Activated CD4-positive, alpha-beta T cell treated with anti-CD3 and anti-CD28 coated beads, Interleukin-2, amount 50 U/mL, for 24 hours (primary cell): ENCODE measurements around the gene BMP8B.

Experiments used
- DNase-seq, 2 donors: peaks; one replicate each; pipeline ENCODE4 v3.0.0-alpha.2; 2020; ENCODE audit warnings: low read depth in 1 of 2, low spot score in 1 of 2

Gene BMP8B

GRCh38 chr1:39760074-39761008, 28.3 kb downstream of the BMP8B start:
- no peak for DNase-seq

DNA sequence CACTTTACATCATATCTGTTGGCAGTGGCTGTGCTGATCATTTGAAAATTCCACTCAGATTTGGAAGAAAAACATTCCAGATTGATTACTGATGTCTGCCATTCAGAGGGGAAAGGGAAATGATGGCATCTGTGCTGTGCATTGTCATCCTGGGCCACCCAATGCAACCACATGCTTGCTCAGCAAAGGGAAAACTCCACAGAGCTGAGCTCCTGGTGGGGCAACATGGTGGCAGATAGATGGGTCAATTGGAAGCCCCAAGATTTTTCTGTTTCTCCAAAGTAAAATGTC, 29.3 kb downstream of the BMP8B start:
- no peak for DNase-seq

- DNase-seq = no peak
Measured at GRCh38 chr1:39758556-39759435, 29.9 kb downstream of the BMP8B start.

- no peak for DNase-seq
Measured at GRCh38 chr1:39757501-39757900, 31.2 kb downstream of the BMP8B start.

- no peak for DNase-seq
Measured at GRCh38 chr1:39755965-39756659, 32.6 kb downstream of the BMP8B start.

DNA sequence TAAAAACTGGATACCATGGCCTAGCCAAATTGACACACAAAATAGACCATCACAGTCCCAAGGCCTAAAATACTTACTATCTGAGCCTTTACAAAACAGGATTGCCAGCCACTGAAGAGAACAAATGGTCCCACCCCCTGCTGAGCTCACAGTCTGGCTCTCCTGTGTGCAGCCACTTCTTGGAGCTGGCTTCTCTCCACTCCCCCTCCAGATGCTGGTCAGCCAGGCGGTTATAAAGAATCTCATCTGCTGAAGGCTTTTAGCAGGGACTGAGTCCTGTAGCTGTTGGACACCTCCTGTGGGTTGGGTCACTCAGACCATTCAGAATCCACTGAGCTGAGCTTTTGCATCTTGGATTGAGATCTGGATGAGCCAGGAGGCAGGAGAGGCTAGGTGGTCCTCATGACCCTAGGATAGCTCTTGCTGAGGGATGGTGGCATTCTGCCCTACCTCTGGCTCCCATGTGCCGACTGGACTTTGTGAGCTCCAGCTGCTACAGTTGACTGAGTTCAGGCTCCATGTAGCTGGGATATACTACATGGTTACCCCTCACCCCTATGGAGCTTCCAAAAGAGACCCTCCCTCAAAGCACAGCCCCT, 33.7 kb downstream of the BMP8B start:
- DNase-seq = no peak

DNA sequence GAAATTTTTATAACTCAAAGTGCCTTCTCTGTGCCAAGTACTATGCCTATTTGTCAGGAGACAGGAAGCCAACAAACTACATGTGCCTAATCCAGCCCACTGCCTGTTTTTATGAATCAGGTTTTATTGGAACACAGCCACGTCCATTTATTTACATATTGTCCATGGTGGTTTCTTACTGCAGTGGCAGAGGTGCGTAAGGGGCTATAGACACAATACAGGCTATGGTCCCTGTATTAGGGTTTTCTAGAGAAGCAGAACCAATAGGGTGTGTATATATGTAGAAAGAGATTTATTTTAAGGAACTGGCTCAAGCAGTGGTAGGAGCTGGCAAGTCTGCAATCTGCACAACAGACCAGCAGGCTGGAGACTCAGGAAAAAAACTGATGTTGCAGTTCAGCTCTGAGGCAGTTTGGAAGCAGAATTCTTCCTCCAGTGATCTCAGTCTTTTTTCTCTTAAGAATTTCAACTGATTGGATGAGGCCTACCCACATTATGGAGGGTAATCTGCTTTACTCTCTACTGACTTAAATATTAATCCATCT, 34.6 kb downstream of the BMP8B start:
- DNase-seq = no peak

- no peak for DNase-seq
Measured at GRCh38 chr1:39753132-39754025, 35.3 kb downstream of the BMP8B start.

GRCh38 chr1:39752703-39753102, 36.0 kb downstream of the BMP8B start:
- DNase-seq = no peak

DNA sequence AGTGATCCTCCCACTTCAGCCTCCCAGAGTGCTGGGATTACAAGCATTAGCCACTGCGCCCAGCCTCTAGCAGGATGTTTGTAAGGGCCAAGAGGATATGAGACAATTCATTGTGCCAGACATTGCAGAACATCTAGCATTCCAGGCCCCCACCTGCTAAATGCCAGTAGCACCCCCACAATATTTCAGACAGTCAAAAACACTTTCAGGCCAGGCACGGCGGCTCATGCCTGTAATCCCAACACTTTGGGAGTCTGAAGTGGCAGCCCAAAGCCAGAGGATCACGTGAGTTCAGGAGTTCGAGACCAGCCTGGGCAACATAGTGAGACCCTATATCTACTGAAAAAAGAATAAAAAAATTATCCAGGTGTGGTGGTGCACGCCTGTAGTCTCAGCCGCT, 37.1 kb downstream of the BMP8B start:
- no peak for DNase-seq

DNA sequence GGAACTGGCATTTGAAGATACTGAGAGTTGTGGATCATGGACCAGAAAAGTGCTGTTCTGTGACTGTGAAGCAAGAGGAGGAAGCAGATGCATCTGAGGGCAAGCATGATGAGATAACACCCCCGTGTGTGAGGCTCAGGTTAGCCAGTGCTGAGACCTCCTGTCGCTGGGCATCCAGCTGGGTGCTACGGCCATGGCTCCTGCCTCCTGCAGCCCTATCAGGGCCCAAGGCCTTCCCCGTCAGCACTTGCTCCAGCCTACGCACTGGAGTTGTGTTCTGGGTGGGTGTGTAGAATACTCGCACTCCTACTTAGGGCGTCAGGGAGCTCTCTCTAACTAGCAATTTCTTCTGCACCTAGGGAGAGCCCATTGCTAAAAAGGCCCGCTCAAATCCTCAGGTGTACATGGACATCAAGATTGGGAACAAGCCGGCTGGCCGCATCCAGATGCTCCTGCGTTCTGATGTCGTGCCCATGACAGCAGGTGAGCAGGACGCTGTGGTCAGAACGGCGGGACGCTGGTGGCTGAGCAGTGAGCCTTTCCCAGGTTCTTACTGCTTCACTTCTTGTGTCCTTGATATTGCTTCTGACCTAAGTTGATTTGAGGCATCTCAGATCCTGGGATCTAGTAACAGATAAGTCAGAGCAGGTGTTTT, 43.5 kb downstream of the BMP8B start:
- DNase-seq = no peak

GRCh38 chr1:39738622-39739366, 49.9 kb downstream of the BMP8B start, which contains the start of gene PPIE:
Gene PPIE, plus strand, starts transcription at chr1:39738882. Its CDS starts 19 bp downstream, at chr1:39738901.
- DNase-seq = peak; percentile 94 to 96

DNA sequence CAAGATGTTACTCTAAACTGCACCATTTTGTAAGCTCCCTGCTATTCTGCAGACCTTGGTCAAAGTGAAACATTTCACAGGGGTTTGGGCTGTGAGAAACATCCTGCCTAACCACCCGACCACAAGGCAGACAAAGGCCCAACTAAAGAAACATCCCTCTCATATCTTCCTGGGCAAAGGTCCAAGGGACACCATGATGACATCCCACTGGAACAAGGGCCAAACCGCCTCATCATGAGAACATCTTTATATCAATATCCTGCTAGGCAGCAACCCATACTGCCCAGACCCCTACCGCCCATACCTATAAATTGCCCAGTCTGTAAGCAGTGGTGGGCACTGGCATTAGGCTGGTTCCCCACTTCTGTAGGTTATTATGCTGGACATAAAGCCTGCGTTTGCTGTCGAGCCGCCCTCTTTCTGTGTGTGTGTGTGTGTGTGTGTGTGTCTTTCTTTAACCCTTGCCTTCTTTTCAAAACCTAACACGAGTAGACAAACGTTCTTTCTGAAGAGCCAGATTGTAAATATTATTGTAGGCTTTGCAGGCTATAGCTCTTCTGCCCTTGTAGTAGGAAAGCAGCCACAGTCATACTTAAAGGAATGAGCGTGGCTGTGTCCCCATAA, 51.0 kb downstream of the BMP8B start:
- DNase-seq = no peak

GRCh38 chr1:39735731-39736130, 52.9 kb downstream of the BMP8B start:
- no peak for DNase-seq

GRCh38 chr1:39733161-39733560, 55.5 kb downstream of the BMP8B start:
- no peak for DNase-seq

- no peak for DNase-seq
Measured at GRCh38 chr1:39732730-39733129, 55.9 kb downstream of the BMP8B start.

DNA sequence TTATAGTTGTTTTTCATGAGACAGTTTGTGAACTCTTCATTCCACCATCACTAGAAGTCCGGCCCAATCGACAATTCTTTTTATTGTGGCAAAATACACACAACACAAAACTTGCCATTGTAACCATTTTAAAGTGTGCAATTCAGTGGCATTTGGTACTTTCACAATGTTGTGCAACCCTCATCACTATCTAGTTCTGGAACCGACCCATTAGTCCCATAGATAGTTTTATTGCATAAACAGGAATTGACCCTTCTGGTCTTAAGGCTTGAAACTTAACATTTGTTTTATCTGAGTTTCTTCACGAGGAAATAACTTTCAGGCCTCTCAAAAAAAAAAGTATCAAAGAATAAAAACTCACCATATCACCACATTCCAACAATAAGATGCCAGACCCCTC, 58.8 kb downstream of the BMP8B start:
- DNase-seq = no peak

DNA sequence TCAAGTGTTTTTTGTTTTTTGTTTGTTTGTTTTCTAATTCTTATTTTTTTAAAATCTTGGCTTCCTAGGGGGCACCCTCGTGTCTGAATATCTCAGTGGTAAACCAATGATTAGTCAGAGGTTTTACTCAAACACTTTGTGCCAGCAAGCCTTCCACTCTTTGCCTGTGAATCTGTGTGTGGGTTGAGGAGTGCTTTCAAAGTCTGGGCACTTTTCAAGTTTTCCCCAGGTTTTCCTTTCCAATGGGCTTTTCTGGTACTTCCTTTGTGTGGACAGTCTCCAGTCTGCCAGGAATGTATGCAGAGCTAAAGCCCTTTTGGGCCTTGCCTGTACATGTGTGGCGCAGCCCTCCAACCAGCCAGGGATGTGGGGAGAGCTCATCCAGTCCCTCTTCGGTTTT, 59.6 kb downstream of the BMP8B start:
- no peak for DNase-seq
